ENCODE results near the gene PDIA4. TPM values are rescaled to one million over a fixed set of nuclear protein-coding genes. Genes with fewer than 3 reads are reported as not detected.

PDIA4 gene
- total and polyA plus RNA-seq, 8 donors, result 35.6 to 185 (median 71.6) TPM

- FAIRE-seq, result peak; percentile 61
- Histone ChIP-seq H3K36me3 (no peaks in the 10 kb centered on the region), H3K27me3 (no peaks in the 10 kb centered on the region), H3K9me3 (no peaks in the 10 kb centered on the region), H3K4me3 (peak overlapping the region; percentile 20 to 61 (median 54)), H3K27ac (peak overlapping the region; percentile 67 to 86 (median 72)), H3K4me1 (peaks cover 0 to 9% (median 0%) of the 10 kb centered on the region in 3 donors)
- intact Hi-C loops (cut with DNase I), result no loop called here
- no peak for TF ChIP-seq CTCF (IDR thresholded peaks at IDR 0.05)
- ATAC-seq, result peak; percentile 87 to 92 (median 88)
- WGBS, 2 donors, result 0% methylated on average over 17 of the region's 17 CpGs
- peak; percentile 77 to 86 (median 80) for DNase-seq
Measured at GRCh38 chr7:148987010-148987750, 41.1 kb downstream of the PDIA4 start.

GRCh38 chr7:148986742-148987009 lies 41.6 kb downstream of the PDIA4 start:
- WGBS, 2 donors, result 23 to 29% methylated on average over 1 of the region's 1 CpG
- no peaks in the 10 kb centered on the region for H3K36me3 ChIP-seq
- H3K27ac ChIP-seq, result peak overlapping the region in 1 of 4 donors; percentile 67
- intact Hi-C loops (cut with DNase I), result no loop called here
- no peaks in the 10 kb centered on the region for H3K27me3 ChIP-seq
- FAIRE-seq (no peak), ATAC-seq (no peak), DNase-seq (no peak)
- no peak overlapping the region for H3K4me3 ChIP-seq
- no peak for TF ChIP-seq CTCF (IDR thresholded peaks at IDR 0.05)
- H3K9me3 ChIP-seq, result no peaks in the 10 kb centered on the region
- H3K4me1 ChIP-seq, result peaks cover 0 to 9% (median 0%) of the 10 kb centered on the region in 3 donors

GRCh38 chr7:148983200-148984146 lies 44.8 kb downstream of the PDIA4 start:
- Histone ChIP-seq H3K27me3 (no peaks in the 10 kb centered on the region), H3K9me3 (no peaks in the 10 kb centered on the region), H3K4me1 (peaks cover 0 to 9% (median 0%) of the 10 kb centered on the region in 3 donors), H3K27ac (peak overlapping the region in 1 of 4 donors; percentile 11), H3K4me3 (peak overlapping the region; percentile 29 to 62 (median 36)), H3K36me3 (no peaks in the 10 kb centered on the region)
- ATAC-seq (peak; percentile 41 to 61 (median 54)), DNase-seq (peak in 4 of 6 donors; percentile 22 to 78 (median 62)), FAIRE-seq (no peak)
- no peak for TF ChIP-seq CTCF (IDR thresholded peaks at IDR 0.05)
- intact Hi-C loops (cut with DNase I), result no loop called here
- 0 to 1% methylated on average over 32 to 38 of the region's 38 CpGs for WGBS, 2 donors

GRCh38 chr7:148982654-148983199 lies 45.6 kb downstream of the PDIA4 start:
- no peak for TF ChIP-seq CTCF (IDR thresholded peaks at IDR 0.05)
- H3K27ac ChIP-seq, result no peak overlapping the region
- ATAC-seq, result peak in 1 of 4 donors; percentile 27

More at GRCh38 chr7:148982654-148983199, 45.6 kb downstream of the PDIA4 start:
- peak in 1 of 6 donors; percentile 56 for DNase-seq
- Histone ChIP-seq H3K9me3 (no peaks in the 10 kb centered on the region), H3K27me3 (no peaks in the 10 kb centered on the region), H3K4me1 (peaks cover 0 to 6% (median 0%) of the 10 kb centered on the region in 3 donors), H3K4me3 (peak overlapping the region; percentile 29 to 62 (median 36)), H3K36me3 (no peaks in the 10 kb centered on the region)
- FAIRE-seq, result no peak
- WGBS, 2 donors, result 2% methylated on average over 23 of the region's 23 CpGs
- intact Hi-C loops (cut with DNase I), result no loop called here

Data from pancreas (tissue), 10 donors.